Activated CD4-positive, alpha-beta T cell treated with anti-CD3 and anti-CD28 coated beads for 36 hours (primary cell): ENCODE data around the gene SMAGP. TPM values are rescaled to one million over a fixed set of nuclear protein-coding genes. Genes with fewer than 3 reads are reported as not detected.
"Not testable (repeated sequence)": the region's sequence is repeated elsewhere in the genome, so short reads cannot be mapped to it uniquely, and the experiment has no call there.

ENCODE experiments used
- ATAC-seq: fragments of 200-7000 bp; cut with Tn5 transposase; one replicate; pipeline ENCODE4 v1.10.0; 2021; ENCODE audit warnings: mild to moderate bottlenecking, moderate library complexity
- CTCF ChIA-PET: fragments of 350-600 bp; sonication (Branson Sonifier 250); formaldehyde crosslinking; loops from one replicate; lab custom pipeline; 2021; ENCODE audit warnings: antibody characterized with exemption; lab: Charles Lee
- POLR2A ChIA-PET: fragments of 350-600 bp; sonication (Branson Sonifier 250); formaldehyde crosslinking; loops from one replicate; lab custom pipeline; 2021; ENCODE audit warnings: antibody characterized with exemption, inconsistent platforms; lab: Charles Lee
- DNase-seq: peaks from one replicate; pipeline ENCODE4 v3.0.0-alpha.2; 2020
- H3K27ac Mint-ChIP-seq: one replicate; pipeline ENCODE4 v1.8.0; 2021; ENCODE audit warnings: mixed read lengths
- H3K27me3 Mint-ChIP-seq: one replicate; pipeline ENCODE4 v1.8.0; 2021; ENCODE audit warnings: mixed read lengths
- H3K36me3 Mint-ChIP-seq: one replicate; pipeline ENCODE4 v1.8.0; 2021; ENCODE audit warnings: low read depth, mixed read lengths
- H3K4me1 Mint-ChIP-seq: one replicate; pipeline ENCODE4 v1.8.0; 2021; ENCODE audit warnings: mixed read lengths
- H3K4me3 Mint-ChIP-seq: one replicate; pipeline ENCODE4 v1.8.0; 2021; ENCODE audit warnings: mild to moderate bottlenecking, moderate library complexity, mixed read lengths
- H3K9me3 Mint-ChIP-seq: one replicate; pipeline ENCODE4 v1.8.0; 2021; ENCODE audit warnings: low read depth, mixed read lengths
- intact Hi-C, 2 experiments: fragments of 100-400 bp; cut with DNase I in 1 of 2; cut with micrococcal nuclease in 1 of 2; formaldehyde crosslinking; loops; one replicate each; pipeline versions ENCODE4 v1.14.2 to v1.15.1; 2022 to 2024; cut with DNase I, micrococcal nuclease
- total RNA-seq, 2 experiments: library from RNA; stranded (reverse); gene quantifications; one replicate each; pipeline ENCODE4 v1.2.3, GENCODE V29; 2021

SMAGP gene
- total RNA-seq, 2 experiments from 2014 or later: 0.69 to 0.86 TPM

- ChIA-PET CTCF (interaction anchor here (0.6 to 0.8 kb wide), 2 partner anchors 46 to 870 kb away, joined by 3 read pairs; no protein-coding TSS in a partner anchor), POLR2A (interaction anchor here (0.6 kb wide), 1 partner anchor 12 kb away, joined by 4 read pairs; no protein-coding TSS in a partner anchor)
- H3K27me3 Mint-ChIP-seq: peaks cover 5% of the 10 kb centered on the region
- ATAC-seq: no peak
- no peak overlapping the region for H3K4me3 Mint-ChIP-seq
- intact Hi-C loops: no loop called here
- no peaks in the 10 kb centered on the region for H3K36me3 Mint-ChIP-seq
- no peak overlapping the region for H3K27ac Mint-ChIP-seq
- H3K9me3 Mint-ChIP-seq: peaks cover 2% of the 10 kb centered on the region
- no peak for DNase-seq
- peaks cover 23% of the 10 kb centered on the region for H3K4me1 Mint-ChIP-seq
These were observed 5.9 kb downstream of the SMAGP start for GRCh38 chr12:51264297-51264696.

- ChIA-PET CTCF (interaction anchor here (3.4 kb wide), 1 partner anchor 78 kb away, joined by 28 read pairs; no protein-coding TSS in a partner anchor), POLR2A (no interaction called here)
- DNase-seq: no peak
- H3K4me3 Mint-ChIP-seq: no peak overlapping the region
- no peak overlapping the region for H3K27ac Mint-ChIP-seq
- H3K36me3 Mint-ChIP-seq: no peaks in the 10 kb centered on the region
- no peak for ATAC-seq
- intact Hi-C loops: no loop called here
- H3K9me3 Mint-ChIP-seq: peaks cover 2% of the 10 kb centered on the region
- peaks cover 2% of the 10 kb centered on the region for H3K27me3 Mint-ChIP-seq
- H3K4me1 Mint-ChIP-seq: peaks cover 19% of the 10 kb centered on the region
These were observed 6.9 kb downstream of the SMAGP start for GRCh38 chr12:51263341-51263740.

- POLR2A ChIA-PET: interaction anchor here (0.8 kb wide), 1 partner anchor 498 kb away, joined by 3 read pairs; no protein-coding TSS in a partner anchor
- Mint-ChIP-seq H3K36me3 (no peaks in the 10 kb centered on the region), H3K4me3 (no peak overlapping the region), H3K27me3 (peaks cover 2% of the 10 kb centered on the region), H3K4me1 (peaks cover 19% of the 10 kb centered on the region), H3K9me3 (peaks cover 2% of the 10 kb centered on the region), H3K27ac (no peak overlapping the region)
- intact Hi-C loops: no loop called here
- DNase-seq: peak; percentile 65
- ATAC-seq: no peak
- CTCF ChIA-PET: interaction anchor here (0.7 to 3.4 kb wide), 7 partner anchors 8 to 237 kb away, joined by 3 to 28 read pairs (median 4); partner anchors contain the start of genes SLC11A2 and SMAGP
These were observed 7.4 kb downstream of the SMAGP start for GRCh38 chr12:51262758-51263177.

- H3K4me1 Mint-ChIP-seq: peaks cover 11% of the 10 kb centered on the region
- H3K36me3 Mint-ChIP-seq, ATAC-seq, DNase-seq, H3K4me3 Mint-ChIP-seq, intact Hi-C loops, H3K27ac Mint-ChIP-seq, H3K27me3 Mint-ChIP-seq, H3K9me3 Mint-ChIP-seq, POLR2A ChIA-PET: not testable (repeated sequence)
- CTCF ChIA-PET: interaction anchor here (0.6 to 1.0 kb wide), 3 partner anchors 59 to 175 kb away, joined by 3 read pairs; no protein-coding TSS in a partner anchor
These were observed 10.6 kb downstream of the SMAGP start for GRCh38 chr12:51259600-51259999.

GRCh38 chr12:51254536-51254935 lies 15.7 kb downstream of the SMAGP start:
- ChIA-PET CTCF (interaction anchor here (0.7 to 1.0 kb wide), 2 partner anchors 14 to 48 kb away, joined by 3 to 4 read pairs; no protein-coding TSS in a partner anchor), POLR2A (no interaction called here)
- intact Hi-C loops: no loop called here
- ATAC-seq: no peak
- no peaks in the 10 kb centered on the region for H3K36me3 Mint-ChIP-seq
- no peaks in the 10 kb centered on the region for H3K27me3 Mint-ChIP-seq
- no peak overlapping the region for H3K4me3 Mint-ChIP-seq
- no peaks in the 10 kb centered on the region for H3K9me3 Mint-ChIP-seq
- DNase-seq: no peak
- H3K4me1 Mint-ChIP-seq: no peaks in the 10 kb centered on the region
- H3K27ac Mint-ChIP-seq: no peak overlapping the region

GRCh38 chr12:51253276-51253675 lies 16.9 kb downstream of the SMAGP start:
- DNase-seq: no peak
- ChIA-PET POLR2A (interaction anchor here (0.9 kb wide), 1 partner anchor 9 kb away, joined by 3 read pairs; no protein-coding TSS in a partner anchor), CTCF (interaction anchor here (0.7 to 2.1 kb wide), 12 partner anchors 9 to 327 kb away, joined by 3 to 20 read pairs (median 4); partner anchors contain the start of genes DAZAP2 and SMAGP)
- intact Hi-C loops: no loop called here
- peaks cover 3% of the 10 kb centered on the region for H3K4me1 Mint-ChIP-seq
- H3K9me3 Mint-ChIP-seq: no peaks in the 10 kb centered on the region
- H3K36me3 Mint-ChIP-seq: no peaks in the 10 kb centered on the region
- no peak overlapping the region for H3K27ac Mint-ChIP-seq
- H3K4me3 Mint-ChIP-seq: no peak overlapping the region
- H3K27me3 Mint-ChIP-seq: no peaks in the 10 kb centered on the region
- no peak for ATAC-seq

GRCh38 chr12:51247523-51248206 lies 22.6 kb downstream of the SMAGP start:
- ATAC-seq (no peak), DNase-seq (no peak)
- intact Hi-C loops: loop anchor here in 1 of 2 experiments (10.0 kb wide), 1 partner anchor 423 kb away; no protein-coding TSS in a partner anchor
- Mint-ChIP-seq H3K4me1 (peaks cover 41% of the 10 kb centered on the region), H3K9me3 (no peaks in the 10 kb centered on the region), H3K27me3 (no peaks in the 10 kb centered on the region), H3K4me3 (no peak overlapping the region), H3K27ac (peak overlapping the region; percentile 51), H3K36me3 (peaks cover 21% of the 10 kb centered on the region)
- POLR2A ChIA-PET: no interaction called here
- CTCF ChIA-PET: interaction anchor here (0.7 kb wide), 1 partner anchor 576 kb away, joined by 4 read pairs; no protein-coding TSS in a partner anchor

- Mint-ChIP-seq H3K27me3 (no peaks in the 10 kb centered on the region), H3K27ac (peak overlapping the region; percentile 74), H3K4me3 (peak overlapping the region; percentile 36), H3K36me3 (peaks cover 31% of the 10 kb centered on the region), H3K9me3 (no peaks in the 10 kb centered on the region), H3K4me1 (peaks cover 49% of the 10 kb centered on the region)
- ChIA-PET POLR2A (no interaction called here), CTCF (interaction anchor here (0.6 to 2.0 kb wide), 5 partner anchors 75 to 276 kb away, joined by 3 to 9 read pairs (median 3); no protein-coding TSS in a partner anchor)
- intact Hi-C loops: loop anchor here in 1 of 2 experiments (10.0 kb wide), 1 partner anchor 422 kb away; no protein-coding TSS in a partner anchor
- peak; percentile 74 for ATAC-seq
- peak; percentile 58 for DNase-seq
These were observed 23.9 kb downstream of the SMAGP start for GRCh38 chr12:51246254-51246853.

- intact Hi-C loops: loop anchor here in 1 of 2 experiments (10.0 kb wide), 1 partner anchor 421 kb away; no protein-coding TSS in a partner anchor
- ATAC-seq: no peak
- POLR2A ChIA-PET: no interaction called here
These were observed 24.6 kb downstream of the SMAGP start for GRCh38 chr12:51245476-51246253.

GRCh38 chr12:51244269-51244668 lies 25.9 kb downstream of the SMAGP start:
- POLR2A ChIA-PET: interaction anchor here (0.8 to 1.3 kb wide), 2 partner anchors 9 to 26 kb away, joined by 3 read pairs; partner anchors contain the start of gene POU6F1
- Mint-ChIP-seq H3K4me1 (peaks cover 66% of the 10 kb centered on the region), H3K4me3 (no peak overlapping the region), H3K27ac (no peak overlapping the region), H3K9me3 (no peaks in the 10 kb centered on the region), H3K36me3 (peaks cover 49% of the 10 kb centered on the region), H3K27me3 (no peaks in the 10 kb centered on the region)
- intact Hi-C loops: loop anchor here in 1 of 2 experiments (10.0 kb wide), 1 partner anchor 419 kb away; no protein-coding TSS in a partner anchor
- CTCF ChIA-PET: interaction anchor here (0.6 to 2.0 kb wide), 5 partner anchors 8 to 257 kb away, joined by 3 to 10 read pairs (median 5); no protein-coding TSS in a partner anchor
- ATAC-seq: no peak
- DNase-seq: no peak

More at GRCh38 chr12:51245476-51246253, 24.6 kb downstream of the SMAGP start:
- Mint-ChIP-seq H3K27me3 (no peaks in the 10 kb centered on the region), H3K36me3 (peaks cover 38% of the 10 kb centered on the region), H3K4me1 (peaks cover 55% of the 10 kb centered on the region), H3K27ac (peak overlapping the region; percentile 74), H3K9me3 (no peaks in the 10 kb centered on the region), H3K4me3 (no peak overlapping the region)
- DNase-seq: no peak
- CTCF ChIA-PET: interaction anchor here (0.6 to 2.0 kb wide), 8 partner anchors 75 to 363 kb away, joined by 3 to 9 read pairs (median 3); no protein-coding TSS in a partner anchor
